OCI-LY1 (cell line): ENCODE measurements around the gene PROP1.
"Not testable (repeated sequence)": the region's sequence is repeated elsewhere in the genome, so short reads cannot be mapped to it uniquely, and the experiment has no call there.

Source experiments
- H2AFZ ChIP-seq: fragments of 200-600 bp; sonication (generic), shearing (Covaris generic); 2 replicates; pipeline ENCODE4 v1.6.0; 2014; ENCODE audit warnings: antibody characterized with exemption, mild to moderate bottlenecking, low read length
- H3F3A ChIP-seq: fragments of 200-600 bp; sonication (generic), shearing (Covaris generic); 2 replicates; pipeline ENCODE4 v1.6.0; 2014; ENCODE audit warnings: mild to moderate bottlenecking, antibody characterized with exemption, low read length, moderate library complexity; ENCODE audit not compliant: insufficient read depth
- H3K27ac ChIP-seq: fragments of 200-600 bp; sonication (generic); 2 replicates; pipeline ENCODE4 v1.5.1; 2014; ENCODE audit warnings: low read length, mixed run types, mild to moderate bottlenecking, low read depth; ENCODE audit not compliant: poor library complexity, severe bottlenecking
- H3K27me3 ChIP-seq: fragments of 200-600 bp; sonication (generic); 2 replicates; pipeline ENCODE4 v1.6.0; 2014; ENCODE audit warnings: antibody characterized with exemption, mild to moderate bottlenecking, low read length, moderate library complexity; ENCODE audit not compliant: insufficient read depth
- H3K36me3 ChIP-seq: fragments of 200-600 bp; sonication (generic); 2 replicates; pipeline ENCODE4 v1.6.1; 2014; ENCODE audit warnings: mild to moderate bottlenecking, antibody characterized with exemption, low read length, moderate library complexity, mixed read lengths; ENCODE audit not compliant: insufficient read depth
- H3K4me1 ChIP-seq: fragments of 200-600 bp; sonication (generic); 2 replicates; pipeline ENCODE4 v1.5.1; 2014; ENCODE audit warnings: mild to moderate bottlenecking, low read length, moderate library complexity; ENCODE audit not compliant: insufficient read depth, severe bottlenecking
- H3K4me2 ChIP-seq: fragments of 200-600 bp; sonication (generic), shearing (Covaris generic); 2 replicates; pipeline ENCODE4 v1.6.1; 2014; ENCODE audit warnings: low read length
- H3K4me3 ChIP-seq: fragments of 200-600 bp; sonication (generic); 2 replicates; pipeline ENCODE4 v1.5.1; 2014; ENCODE audit warnings: low read length, low read depth, mild to moderate bottlenecking, mixed read lengths; ENCODE audit not compliant: poor library complexity, severe bottlenecking
- H3K79me2 ChIP-seq: fragments of 200-600 bp; shearing (Covaris generic); 2 replicates; pipeline ENCODE4 v1.6.1; 2016; ENCODE audit warnings: mixed run types, low read length, mixed read lengths; ENCODE audit not compliant: insufficient read depth
- H3K9ac ChIP-seq: fragments of 200-600 bp; sonication (generic), shearing (Covaris generic); 2 replicates; pipeline ENCODE4 v1.6.1; 2014; ENCODE audit warnings: mild to moderate bottlenecking, low read length, mixed read lengths
- H3K9me2 ChIP-seq: fragments of 200-600 bp; sonication (generic), shearing (Covaris generic); 2 replicates; pipeline ENCODE4 v1.6.1; 2014; ENCODE audit warnings: low read depth, mild to moderate bottlenecking, low read length, mixed read lengths
- H3K9me3 ChIP-seq: fragments of 200-600 bp; shearing (Covaris generic); 2 replicates; pipeline ENCODE4 v1.6.1; 2014; ENCODE audit warnings: low read length, mixed read lengths
- H4K20me1 ChIP-seq: fragments of 200-600 bp; sonication (generic), shearing (Covaris generic); 2 replicates; pipeline ENCODE4 v1.6.0; 2016; ENCODE audit warnings: mild to moderate bottlenecking, low read length; ENCODE audit not compliant: insufficient read depth
- EZH2 ChIP-seq: fragments of 200-600 bp; sonication (generic), shearing (Covaris generic); IDR thresholded peaks from 2 replicates; pipeline ENCODE4 v1.8.0; 2017; ENCODE audit warnings: borderline replicate concordance, mixed run types, mild to moderate bottlenecking, antibody characterized with exemption, low read length, moderate library complexity, mixed read lengths
- TF ChIP-seq, protein P1 (sequence below): fragments of 200-600 bp; sonication (generic), shearing (Covaris generic); IDR thresholded peaks from 2 replicates; pipeline ENCODE4 v1.5.1; 2017; ENCODE audit warnings: mild to moderate bottlenecking, antibody characterized with exemption, low read length, moderate library complexity, mixed read lengths

Gene PROP1

DNA sequence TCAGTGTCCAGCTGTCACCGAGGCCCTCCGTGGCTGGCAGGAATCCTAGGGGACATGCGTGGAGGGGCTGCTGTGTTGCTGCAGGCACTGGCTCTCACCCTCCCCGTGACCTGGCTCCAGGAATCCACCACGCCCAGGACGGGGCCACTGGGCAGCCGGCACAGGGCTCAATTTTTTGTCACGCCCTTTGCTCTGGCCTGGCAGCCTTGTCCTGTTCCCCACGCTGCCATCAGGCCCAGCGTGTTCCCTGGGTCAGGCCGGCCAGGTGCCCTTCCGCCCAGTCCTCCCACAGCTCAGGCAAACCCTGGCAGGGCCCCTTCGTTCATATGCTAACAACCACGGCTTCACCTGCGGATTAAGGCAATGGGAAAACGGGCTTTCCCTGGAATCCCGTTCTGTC, 37.3 kb downstream of the PROP1 start:
- no peaks in the 10 kb centered on the region for H3K36me3 ChIP-seq
- TF ChIP-seq, protein P1, sequence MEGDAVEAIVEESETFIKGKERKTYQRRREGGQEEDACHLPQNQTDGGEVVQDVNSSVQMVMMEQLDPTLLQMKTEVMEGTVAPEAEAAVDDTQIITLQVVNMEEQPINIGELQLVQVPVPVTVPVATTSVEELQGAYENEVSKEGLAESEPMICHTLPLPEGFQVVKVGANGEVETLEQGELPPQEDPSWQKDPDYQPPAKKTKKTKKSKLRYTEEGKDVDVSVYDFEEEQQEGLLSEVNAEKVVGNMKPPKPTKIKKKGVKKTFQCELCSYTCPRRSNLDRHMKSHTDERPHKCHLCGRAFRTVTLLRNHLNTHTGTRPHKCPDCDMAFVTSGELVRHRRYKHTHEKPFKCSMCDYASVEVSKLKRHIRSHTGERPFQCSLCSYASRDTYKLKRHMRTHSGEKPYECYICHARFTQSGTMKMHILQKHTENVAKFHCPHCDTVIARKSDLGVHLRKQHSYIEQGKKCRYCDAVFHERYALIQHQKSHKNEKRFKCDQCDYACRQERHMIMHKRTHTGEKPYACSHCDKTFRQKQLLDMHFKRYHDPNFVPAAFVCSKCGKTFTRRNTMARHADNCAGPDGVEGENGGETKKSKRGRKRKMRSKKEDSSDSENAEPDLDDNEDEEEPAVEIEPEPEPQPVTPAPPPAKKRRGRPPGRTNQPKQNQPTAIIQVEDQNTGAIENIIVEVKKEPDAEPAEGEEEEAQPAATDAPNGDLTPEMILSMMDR = no peak
- TF ChIP-seq EZH2 = no peak
- H3K4me1 ChIP-seq = no peaks in the 10 kb centered on the region
- H3K4me3 ChIP-seq = no peak overlapping the region
- H3F3A ChIP-seq = no peaks in the 10 kb centered on the region
- no peak overlapping the region for H3K9ac ChIP-seq
- H3K27ac ChIP-seq = no peak overlapping the region
- no peaks in the 10 kb centered on the region for H3K79me2 ChIP-seq
- no peaks in the 10 kb centered on the region for H3K9me3 ChIP-seq
- no peak overlapping the region for H2AFZ ChIP-seq
- no peaks in the 10 kb centered on the region for H3K27me3 ChIP-seq
- no peaks in the 10 kb centered on the region for H3K9me2 ChIP-seq
- no peak overlapping the region for H3K4me2 ChIP-seq
- no peaks in the 10 kb centered on the region for H4K20me1 ChIP-seq

DNA sequence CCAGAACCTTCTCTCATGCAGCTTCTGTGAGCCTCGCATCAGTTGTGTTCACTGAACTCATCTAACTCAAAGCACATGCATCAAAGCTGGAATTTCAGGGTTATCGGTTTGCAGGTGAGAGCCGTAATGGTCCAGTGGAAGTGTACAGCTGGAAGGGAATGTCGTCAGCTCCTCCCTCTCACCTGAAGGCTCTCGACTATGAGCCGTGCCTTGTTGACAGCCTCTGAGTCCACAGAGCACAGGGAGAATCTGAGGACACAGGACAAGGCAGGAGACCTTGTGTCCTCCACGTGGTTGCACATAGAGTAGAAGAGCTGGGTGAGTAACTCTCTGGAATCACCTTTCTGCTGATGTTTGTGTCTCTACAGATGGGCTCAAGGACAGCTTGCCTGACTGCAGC, 38.8 kb downstream of the PROP1 start:
- no peaks in the 10 kb centered on the region for H3F3A ChIP-seq
- TF ChIP-seq, protein P1 = no peak
- TF ChIP-seq EZH2 = no peak

DNA sequence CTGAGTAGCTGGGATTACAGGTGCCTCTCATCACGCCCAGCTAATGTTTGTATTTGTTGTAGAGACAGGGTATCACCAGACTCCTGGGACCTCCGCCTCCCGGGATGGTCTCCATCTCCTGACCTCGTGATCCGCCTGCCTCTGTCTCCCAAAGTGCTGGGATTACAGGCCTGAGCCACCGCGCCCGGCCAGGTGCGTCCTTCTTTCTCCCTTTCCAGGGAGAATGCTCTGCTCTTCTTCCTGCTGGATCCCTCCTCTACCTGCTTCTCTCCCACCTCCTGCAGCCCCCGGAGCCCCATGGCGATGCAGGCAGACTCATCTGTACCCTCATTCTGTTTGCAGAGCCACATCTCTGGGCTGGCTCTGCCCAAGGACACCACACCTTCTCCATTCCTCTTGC, 42.9 kb downstream of the PROP1 start:
- H3K79me2 ChIP-seq, H3K27me3 ChIP-seq, H2AFZ ChIP-seq, H3K9me2 ChIP-seq, H3K4me3 ChIP-seq, H3K9ac ChIP-seq, H3F3A ChIP-seq, H4K20me1 ChIP-seq, H3K9me3 ChIP-seq, H3K4me1 ChIP-seq, H3K27ac ChIP-seq, H3K4me2 ChIP-seq, H3K36me3 ChIP-seq: not testable (repeated sequence)

More for the DNA sequence above, 38.8 kb downstream of the PROP1 start:
- Histone ChIP-seq H3K36me3 (no peaks in the 10 kb centered on the region), H2AFZ (no peak overlapping the region), H4K20me1 (no peaks in the 10 kb centered on the region), H3K4me2 (no peak overlapping the region), H3K4me1 (no peaks in the 10 kb centered on the region), H3K9me3 (no peaks in the 10 kb centered on the region), H3K9ac (no peak overlapping the region), H3K27ac (no peak overlapping the region), H3K4me3 (no peak overlapping the region), H3K27me3 (no peaks in the 10 kb centered on the region), H3K79me2 (no peaks in the 10 kb centered on the region), H3K9me2 (no peaks in the 10 kb centered on the region)

DNA sequence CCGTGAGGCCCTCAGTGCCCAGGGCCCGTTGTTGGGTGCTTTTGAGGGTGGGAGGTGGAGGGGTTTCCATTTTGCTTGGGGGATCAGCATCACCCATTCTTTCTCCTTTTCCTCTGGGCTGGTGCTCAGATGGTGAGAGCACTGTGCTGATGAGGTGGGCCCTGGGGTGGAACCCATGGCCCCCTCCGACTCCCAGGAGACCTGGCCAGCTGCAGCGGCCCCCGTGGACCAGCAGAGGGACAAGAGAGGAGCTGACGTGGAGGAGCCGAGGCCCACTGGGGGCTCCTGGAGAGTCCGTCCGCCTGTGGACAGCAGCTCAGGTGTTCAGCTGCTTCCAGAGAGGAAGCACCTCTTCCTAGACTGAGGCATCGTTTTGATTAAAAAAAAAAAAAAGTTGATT, 46.4 kb downstream of the PROP1 start:
- H3F3A ChIP-seq, H3K27ac ChIP-seq, H3K9ac ChIP-seq, H4K20me1 ChIP-seq, H3K27me3 ChIP-seq, H3K9me3 ChIP-seq, H3K4me2 ChIP-seq, H3K79me2 ChIP-seq, H3K9me2 ChIP-seq, H3K4me1 ChIP-seq, H3K4me3 ChIP-seq, H2AFZ ChIP-seq, H3K36me3 ChIP-seq: not testable (repeated sequence)

DNA sequence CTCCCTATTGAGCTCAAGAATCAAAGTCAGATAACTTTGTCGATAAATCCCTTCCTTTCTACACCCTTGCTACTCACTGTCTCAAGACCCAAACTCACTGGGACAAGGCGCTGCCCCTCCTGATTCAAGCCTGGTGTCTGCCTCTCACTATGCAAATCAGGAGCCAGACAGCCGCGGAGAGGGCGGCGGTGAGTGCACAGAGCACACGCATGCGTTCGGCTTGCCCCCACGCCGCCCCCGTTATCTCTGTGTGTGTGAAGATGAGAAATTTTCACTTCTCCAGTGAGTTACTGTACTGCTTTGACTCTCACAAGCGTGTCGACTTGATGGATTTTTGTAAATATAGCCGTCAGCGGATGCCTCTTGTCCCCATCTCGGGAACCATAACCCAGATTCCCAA, 47.0 kb downstream of the PROP1 start:
- not testable (repeated sequence) for H3K4me2 ChIP-seq, H3F3A ChIP-seq, H3K36me3 ChIP-seq, H3K9ac ChIP-seq, H3K79me2 ChIP-seq, H3K9me3 ChIP-seq, H3K27ac ChIP-seq, H3K4me1 ChIP-seq, H2AFZ ChIP-seq, H4K20me1 ChIP-seq, H3K9me2 ChIP-seq, H3K27me3 ChIP-seq, H3K4me3 ChIP-seq

DNA sequence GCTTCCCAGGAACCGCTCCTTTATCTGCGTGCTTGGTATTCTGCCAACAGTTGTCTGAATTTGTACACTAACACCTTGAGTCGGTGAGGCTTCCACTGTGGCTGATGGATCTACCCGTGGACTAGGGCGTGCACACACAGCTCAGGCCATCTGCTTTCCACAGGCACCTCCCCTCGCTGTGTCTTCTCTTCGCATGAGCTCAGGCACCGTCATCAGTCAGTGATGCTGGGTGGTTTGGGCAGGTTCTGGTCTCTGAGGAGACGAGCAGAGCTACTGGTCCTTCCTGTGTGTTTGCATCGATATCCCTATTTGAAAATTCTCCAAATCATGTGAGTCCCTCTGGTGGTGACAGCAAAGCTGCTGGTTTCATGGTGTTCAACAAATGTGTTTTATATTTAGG, 48.1 kb downstream of the PROP1 start:
- not testable (repeated sequence) for H3K4me2 ChIP-seq, H3F3A ChIP-seq, H3K27ac ChIP-seq, H3K4me3 ChIP-seq, H4K20me1 ChIP-seq, H3K9me3 ChIP-seq, H2AFZ ChIP-seq, H3K9ac ChIP-seq, H3K4me1 ChIP-seq, H3K36me3 ChIP-seq, H3K79me2 ChIP-seq, H3K27me3 ChIP-seq, H3K9me2 ChIP-seq
